HepG2 (cell line): ENCODE results near the gene CEP78. TPM values are rescaled to one million over a fixed set of nuclear protein-coding genes. Genes with fewer than 3 reads are reported as not detected.

Experiments used
- ATAC-seq: fragments of 200-7000 bp; cut with Tn5 transposase; 3 replicates; pipeline ENCODE4 v1.9.1; 2020; ENCODE audit warnings: mild to moderate bottlenecking, moderate library complexity
- BruUV-seq: library from RNA; stranded (reverse); fragments of 400-500 nt; replicated peaks from 2 replicates; lab custom pipeline; 2021; lab: Mats Ljungman, UMichigan
- CTCF ChIA-PET: fragments of 300-600 bp; formaldehyde crosslinking; extraction: SDS; loops from one replicate; lab custom pipeline; 2021; ENCODE audit warnings: low total read pairs, inconsistent platforms, low intra/inter-chr PET ratio; lab: Yijun Ruan, JAX
- POLR2A ChIA-PET: fragments of 350-600 bp; sonication (Branson Sonifier 250); formaldehyde crosslinking; loops from one replicate; lab custom pipeline; 2020; ENCODE audit warnings: antibody characterized with exemption, inconsistent platforms; lab: Yijun Ruan, JAX
- DNase-seq: peaks from one replicate; pipeline ENCODE4 v3.0.0-alpha.2; 2015; ENCODE audit warnings: low spot score
- FAIRE-seq: peaks from 3 replicates; lab custom pipeline; 2011; peaks lifted over from hg19 to GRCh38; lab: Jason Lieb, UNC
- H2AFZ ChIP-seq: one replicate; pipeline ENCODE4 v1.6.1; 2011; ENCODE audit warnings: low read length, inconsistent platforms
- H3K27ac ChIP-seq: fragments of 300-600 bp; 3 replicates; pipeline ENCODE4 v1.8.0; 2011; ENCODE audit warnings: mixed run types, mild to moderate bottlenecking, mixed read lengths, low read length, inconsistent platforms; ENCODE audit not compliant: insufficient read depth; ENCODE audit errors: extremely low read length
- H3K27me3 ChIP-seq, 2 experiments: fragments of 200-600 bp in 1 of 2; 2 replicates in 1 of 2; 3 replicates in 1 of 2; pipeline versions ENCODE4 v1.6.0 to v1.8.0; 2011; ENCODE audit warnings: low read length in 2 of 2, mild to moderate bottlenecking in 2 of 2, moderate library complexity in 2 of 2, inconsistent platforms in 1 of 2; ENCODE audit not compliant: insufficient read depth in 2 of 2, control insufficient read depth in 1 of 2
- H3K36me3 ChIP-seq, 2 experiments: fragments of 200-600 bp in 1 of 2; replicated peaks in 1 of 2; 2 replicates in 1 of 2; 3 replicates in 1 of 2; pipeline versions ENCODE4 v1.5.1 to v1.8.0; 2011; ENCODE audit warnings: low read length in 2 of 2, inconsistent platforms in 1 of 2; ENCODE audit not compliant: insufficient read depth in 2 of 2, control insufficient read depth in 1 of 2
- H3K4me1 ChIP-seq: 2 replicates; pipeline ENCODE4 v1.5.1; 2012; ENCODE audit warnings: low read length, inconsistent platforms; ENCODE audit not compliant: insufficient read depth
- H3K4me2 ChIP-seq: 2 replicates; pipeline ENCODE4 v1.6.0; 2011; ENCODE audit warnings: low read depth, low read length, inconsistent platforms
- H3K4me3 ChIP-seq, 3 experiments: fragments of 200-600 bp in 1 of 3; sonication (generic), shearing (Covaris generic) in 1 of 3; replicated peaks in 1 of 3; 2 replicates each; pipeline ENCODE4 v1.5.1; 2011 to 2016; ENCODE audit warnings: low read length in 3 of 3, inconsistent platforms in 2 of 3, low read depth in 2 of 3, mild to moderate bottlenecking in 2 of 3, control low read depth in 1 of 3, mixed read lengths in 1 of 3; ENCODE audit not compliant: insufficient read depth in 1 of 3
- H3K79me2 ChIP-seq: one replicate; pipeline ENCODE4 v1.6.1; 2011; ENCODE audit warnings: low read length, inconsistent platforms; ENCODE audit not compliant: insufficient read depth
- H3K9ac ChIP-seq: 2 replicates; pipeline ENCODE4 v1.6.0; 2011; ENCODE audit warnings: mild to moderate bottlenecking, low read depth, low read length, inconsistent platforms; ENCODE audit not compliant: insufficient read depth
- H3K9me3 ChIP-seq: 2 replicates; pipeline ENCODE4 v1.5.1; 2012; ENCODE audit warnings: mild to moderate bottlenecking, low read length
- H4K20me1 ChIP-seq: 2 replicates; pipeline ENCODE4 v1.6.0; 2011; ENCODE audit warnings: inconsistent platforms, mild to moderate bottlenecking, low read length, moderate library complexity; ENCODE audit not compliant: insufficient read depth
- GLMP ChIP-seq: sonication (generic); formaldehyde crosslinking; IDR thresholded peaks from 2 replicates; pipeline ENCODE4 v1.9.0; 2021; ENCODE audit warnings: missing genetic modification reagents, mild to moderate bottlenecking, borderline replicate concordance
- ZNF776 ChIP-seq: sonication (generic); formaldehyde crosslinking; IDR thresholded peaks from 2 replicates; pipeline ENCODE4 v1.4.0; 2020; ENCODE audit warnings: mild to moderate bottlenecking, missing genetic modification reagents
- WGBS: methylation state at CpG from one replicate; pipeline ENCODE4 v1.1.6; 2017; ENCODE audit warnings: low lambda C conversion rate; 5-methylcytosine and 5-hydroxymethylcytosine counted together
- in situ Hi-C: cut with HindIII; loops from 2 replicates; pipeline ENCODE4 v1.10.0; 2017; ENCODE audit warnings: low pct_unique_long_range_greater_than_20kb; ENCODE audit not compliant: extremely low pct_ligation_motif_present
- intact Hi-C: fragments of 100-400 bp; cut with micrococcal nuclease; formaldehyde crosslinking; loops from one replicate; pipeline ENCODE4 v1.10.0; 2022; ENCODE audit not compliant: unreplicated experiment
- polyA plus RNA-seq, 8 experiments: library from polyadenylated mRNA; depleted of rRNA in 3 of 8; stranded (reverse) in 7 of 8; unstranded in 1 of 8; fragments of >200 nt; fragmentation: Illumina TruSeq in 4 of 8; extraction: Trizol in 4 of 8; gene quantifications; 2 replicates each; pipeline versions ENCODE4 v1.2.1 to v1.2.3, GENCODE V29; 2011 to 2016; ENCODE audit warnings: low read depth in 4 of 8, missing spikeins in 1 of 8, mixed read lengths in 1 of 8; ENCODE audit not compliant: insufficient read depth in 1 of 8
- total RNA-seq, 5 experiments: library from RNA; depleted of rRNA; stranded (reverse); fragments of >200 nt; fragmentation: Illumina TruSeq; extraction: Trizol; gene quantifications; 2 replicates each; pipeline ENCODE4 v1.2.3, GENCODE V29; 2016; ENCODE audit warnings: low read depth in 1 of 5
- TF ChIP-seq, protein P1 (sequence below): sonication (generic); formaldehyde crosslinking; IDR thresholded peaks from 2 replicates; pipeline ENCODE4 v1.4.0; 2020; ENCODE audit warnings: missing genetic modification reagents, mild to moderate bottlenecking, borderline replicate concordance

CEP78 gene
- total and polyA plus RNA-seq, 2 of the 13 experiments (the other 11 are each of a cell fraction or from before 2014, with no cell fraction given), result 5.1 to 30.8 TPM

GRCh38 chr9:78235762-78236550, at the start of gene CEP78 (continued):
- TF ChIP-seq, protein P1, sequence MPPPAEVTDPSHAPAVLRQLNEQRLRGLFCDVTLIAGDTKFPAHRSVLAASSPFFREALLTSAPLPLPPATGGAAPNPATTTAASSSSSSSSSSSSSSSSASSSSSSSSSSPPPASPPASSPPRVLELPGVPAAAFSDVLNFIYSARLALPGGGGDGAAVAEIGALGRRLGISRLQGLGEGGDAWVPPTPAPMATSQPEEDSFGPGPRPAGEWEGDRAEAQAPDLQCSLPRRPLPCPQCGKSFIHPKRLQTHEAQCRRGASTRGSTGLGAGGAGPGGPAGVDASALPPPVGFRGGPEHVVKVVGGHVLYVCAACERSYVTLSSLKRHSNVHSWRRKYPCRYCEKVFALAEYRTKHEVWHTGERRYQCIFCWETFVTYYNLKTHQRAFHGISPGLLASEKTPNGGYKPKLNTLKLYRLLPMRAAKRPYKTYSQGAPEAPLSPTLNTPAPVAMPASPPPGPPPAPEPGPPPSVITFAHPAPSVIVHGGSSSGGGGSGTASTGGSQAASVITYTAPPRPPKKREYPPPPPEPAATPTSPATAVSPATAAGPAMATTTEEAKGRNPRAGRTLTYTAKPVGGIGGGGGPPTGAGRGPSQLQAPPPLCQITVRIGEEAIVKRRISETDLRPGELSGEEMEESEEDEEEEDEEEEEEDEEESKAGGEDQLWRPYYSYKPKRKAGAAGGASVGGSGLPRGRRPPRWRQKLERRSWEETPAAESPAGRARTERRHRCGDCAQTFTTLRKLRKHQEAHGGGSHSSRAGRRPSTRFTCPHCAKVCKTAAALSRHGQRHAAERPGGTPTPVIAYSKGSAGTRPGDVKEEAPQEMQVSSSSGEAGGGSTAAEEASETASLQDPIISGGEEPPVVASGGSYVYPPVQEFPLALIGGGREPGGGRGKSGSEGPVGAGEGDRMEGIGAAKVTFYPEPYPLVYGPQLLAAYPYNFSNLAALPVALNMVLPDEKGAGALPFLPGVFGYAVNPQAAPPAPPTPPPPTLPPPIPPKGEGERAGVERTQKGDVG (CRISPR knock-in tag), result peak; percentile 48; the same call in 1 of the 2 replicates
- no peak for TF ChIP-seq GLMP

- no peak overlapping the region for H3K4me2 ChIP-seq
- ATAC-seq, result no peak
- H3K27me3 ChIP-seq, result no peaks in the 10 kb centered on the region
- H3K4me3 ChIP-seq, result no peak overlapping the region
- ChIA-PET CTCF (no interaction called here), POLR2A (no interaction called here)
- no peaks in the 10 kb centered on the region for H4K20me1 ChIP-seq
- in situ Hi-C loops, result no loop called here
- no peak for TF ChIP-seq ZNF776 (CRISPR knock-in tag)
- 58% methylated on average over 5 of the region's 5 CpGs for WGBS
- peaks cover 4% of the 10 kb centered on the region for H3K4me1 ChIP-seq
- no TSS peak for BruUV-seq
- intact Hi-C loops, result no loop called here
- no peaks in the 10 kb centered on the region for H3K36me3 ChIP-seq
- H3K27ac ChIP-seq, result no peak overlapping the region
- H2AFZ ChIP-seq, result no peak overlapping the region
- H3K9me3 ChIP-seq, result no peaks in the 10 kb centered on the region
- no peaks in the 10 kb centered on the region for H3K79me2 ChIP-seq
- H3K9ac ChIP-seq, result no peak overlapping the region
- no peak for FAIRE-seq
- DNase-seq, result no peak
These were observed 48.0 kb upstream of the CEP78 start for GRCh38 chr9:78187763-78188484.
